Measurements from ENCODE around the gene PI4KA.
"Not testable (repeated sequence)": the region's sequence is repeated elsewhere in the genome, so short reads cannot be mapped to it uniquely, and the experiment has no call there.

PI4KA gene

GRCh38 chr22:20852503-20852902, 6.1 kb downstream of the PI4KA start:
- in situ Hi-C loops (cut with MboI; ENCODE audit: low sequenced_read_pairs) = no loop called here

GRCh38 chr22:20852076-20852475, 6.5 kb downstream of the PI4KA start:
- in situ Hi-C loops (cut with MboI; ENCODE audit: low sequenced_read_pairs) = no loop called here

GRCh38 chr22:20847318-20847822, 11.2 kb downstream of the PI4KA start:
- in situ Hi-C loops (cut with MboI; ENCODE audit: low sequenced_read_pairs) = no loop called here

GRCh38 chr22:20844055-20845037, 14.3 kb downstream of the PI4KA start:
- in situ Hi-C loops (cut with MboI; ENCODE audit: low sequenced_read_pairs) = no loop called here

- in situ Hi-C loops (cut with MboI; ENCODE audit: low sequenced_read_pairs) = no loop called here
Observed at GRCh38 chr22:20843501-20843900, 15.1 kb downstream of the PI4KA start.

- in situ Hi-C loops (cut with MboI; ENCODE audit: low sequenced_read_pairs) = no loop called here
Observed at GRCh38 chr22:20840646-20841371, 17.8 kb downstream of the PI4KA start.

- in situ Hi-C loops (cut with MboI; ENCODE audit: low sequenced_read_pairs) = no loop called here
Observed at GRCh38 chr22:20839837-20840645, 18.6 kb downstream of the PI4KA start.

GRCh38 chr22:20839354-20839753, 19.3 kb downstream of the PI4KA start:
- in situ Hi-C loops (cut with MboI; ENCODE audit: low sequenced_read_pairs) = not testable (repeated sequence)

- in situ Hi-C loops (cut with MboI; ENCODE audit: low sequenced_read_pairs) = no loop called here
Observed at GRCh38 chr22:20836987-20837823, 21.4 kb downstream of the PI4KA start.

GRCh38 chr22:20834725-20835124, 23.9 kb downstream of the PI4KA start:
- in situ Hi-C loops (cut with MboI; ENCODE audit: low sequenced_read_pairs) = no loop called here

GRCh38 chr22:20834206-20834605, 24.4 kb downstream of the PI4KA start:
- in situ Hi-C loops (cut with MboI; ENCODE audit: low sequenced_read_pairs) = no loop called here

- in situ Hi-C loops (cut with MboI; ENCODE audit: low sequenced_read_pairs) = no loop called here
Observed at GRCh38 chr22:20833225-20833665, 25.4 kb downstream of the PI4KA start.

- in situ Hi-C loops (cut with MboI; ENCODE audit: low sequenced_read_pairs) = no loop called here
Observed at GRCh38 chr22:20829491-20830134, 29.0 kb downstream of the PI4KA start.

GRCh38 chr22:20826373-20827152, 32.0 kb downstream of the PI4KA start:
- in situ Hi-C loops (cut with MboI; ENCODE audit: low sequenced_read_pairs) = not testable (repeated sequence)

- in situ Hi-C loops (cut with MboI; ENCODE audit: low sequenced_read_pairs) = no loop called here
Observed at GRCh38 chr22:20825624-20826023, 33.0 kb downstream of the PI4KA start.

GRCh38 chr22:20825216-20825615, 33.4 kb downstream of the PI4KA start:
- in situ Hi-C loops (cut with MboI; ENCODE audit: low sequenced_read_pairs) = not testable (repeated sequence)

- in situ Hi-C loops (cut with MboI; ENCODE audit: low sequenced_read_pairs) = no loop called here
Observed at GRCh38 chr22:20823264-20823663, 35.3 kb downstream of the PI4KA start.

- in situ Hi-C loops (cut with MboI; ENCODE audit: low sequenced_read_pairs) = no loop called here
Observed at GRCh38 chr22:20822240-20822639, 36.4 kb downstream of the PI4KA start.

Measured in HL-60/S4 treated with retinoic acid at 250 ng/mL for 4 days and 3 days (cell line).